Measurements from ENCODE around the gene KLRC3. TPM values are rescaled to one million over a fixed set of nuclear protein-coding genes. Genes with fewer than 3 reads are reported as not detected.

KLRC3 gene
- total RNA-seq, 1 donor from 2014 or later, result not detected

DNA sequence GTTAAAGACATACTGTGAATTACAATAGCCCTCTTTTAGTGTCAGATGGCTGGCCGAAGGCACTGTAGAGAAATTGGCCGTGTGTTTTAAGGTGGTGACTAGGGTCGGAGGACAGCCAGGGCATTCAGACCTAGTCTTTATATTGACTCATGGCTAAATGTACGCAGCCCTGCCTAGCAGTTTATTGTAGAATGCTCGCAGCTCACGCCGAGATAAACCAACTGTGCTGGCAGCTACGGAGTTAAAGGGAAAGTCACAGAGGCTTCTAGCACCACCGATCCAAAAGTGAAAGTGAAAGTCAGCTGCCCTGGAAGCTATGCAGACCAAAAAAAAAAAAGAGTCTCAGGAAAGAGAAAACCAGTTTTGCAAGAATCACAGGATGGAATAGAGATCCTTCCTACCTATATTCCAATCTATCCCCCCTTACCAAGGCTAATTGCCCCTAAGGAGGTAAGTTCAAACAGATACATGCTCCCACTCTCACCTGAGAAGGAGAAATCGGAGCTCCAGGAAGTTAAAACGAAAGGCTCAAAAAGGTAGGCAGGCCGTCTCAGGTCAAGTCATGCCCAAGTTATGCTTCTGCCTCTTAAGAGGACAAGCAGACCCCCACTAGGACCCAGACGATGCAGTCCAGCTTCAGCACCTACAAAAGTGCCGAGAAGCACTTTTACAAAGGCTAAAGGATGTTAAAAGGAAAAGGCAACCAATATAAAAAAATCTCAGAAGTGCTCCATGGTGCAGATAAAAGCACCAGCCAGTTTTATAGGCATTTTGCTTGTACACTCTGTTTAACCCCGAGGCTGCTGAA lies 55.4 kb downstream of the KLRC3 start:
- no peak for DNase-seq
- peaks cover 2% of the 10 kb centered on the region for H3K9me3 Mint-ChIP-seq (ENCODE audit: unreplicated experiment)

DNA sequence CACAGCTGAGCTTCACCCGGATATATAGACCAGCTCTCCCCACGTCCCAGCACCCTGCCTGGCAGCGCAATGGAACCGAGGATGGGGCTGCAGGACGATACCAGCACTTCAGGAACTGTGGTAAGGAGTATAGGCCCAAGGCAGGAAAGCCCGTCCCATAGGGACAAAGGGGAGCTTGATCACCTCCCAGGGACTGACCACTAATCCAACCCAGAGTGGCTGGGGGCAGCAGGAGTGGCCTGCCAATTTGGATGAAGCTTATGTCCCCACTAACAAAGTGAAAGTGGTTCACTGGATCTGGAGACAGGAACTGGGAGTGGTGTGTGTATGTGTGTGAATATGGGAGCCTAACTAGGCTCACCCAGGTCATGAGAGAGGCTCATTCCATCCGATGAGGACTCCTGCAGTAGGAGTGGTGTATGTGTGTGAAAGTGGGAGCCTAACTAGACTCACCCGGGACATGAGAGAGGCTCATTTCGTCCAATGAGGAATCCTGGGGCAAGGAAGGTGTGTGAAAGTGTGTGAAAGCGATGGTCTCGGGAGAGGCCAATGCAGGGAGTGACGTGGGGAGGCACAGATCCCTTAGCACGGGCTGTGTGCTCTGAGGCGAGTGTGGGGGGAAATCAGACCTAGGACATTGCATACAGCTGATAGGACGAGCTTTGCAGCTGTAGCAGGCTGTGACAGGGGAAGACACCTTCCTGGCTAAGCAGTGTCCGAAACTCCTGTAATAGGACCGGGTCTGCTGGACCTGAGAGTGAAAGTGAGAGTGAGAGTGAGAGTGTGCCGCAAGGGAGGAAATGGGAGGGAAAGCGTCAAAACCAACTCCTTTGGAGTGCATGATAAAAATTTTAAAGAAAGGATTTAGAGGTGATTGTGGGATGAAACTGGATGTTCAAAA lies 56.2 kb downstream of the KLRC3 start:
- H3K9me3 Mint-ChIP-seq (ENCODE audit: unreplicated experiment), result peaks cover 2% of the 10 kb centered on the region
- peaks cover 2% of the 10 kb centered on the region for H3K4me1 Mint-ChIP-seq (ENCODE audit: low read depth, unreplicated experiment)
- no peak for DNase-seq
- H3K27ac Mint-ChIP-seq (ENCODE audit: unreplicated experiment), result no peak overlapping the region
- TF ChIP-seq, protein P1, sequence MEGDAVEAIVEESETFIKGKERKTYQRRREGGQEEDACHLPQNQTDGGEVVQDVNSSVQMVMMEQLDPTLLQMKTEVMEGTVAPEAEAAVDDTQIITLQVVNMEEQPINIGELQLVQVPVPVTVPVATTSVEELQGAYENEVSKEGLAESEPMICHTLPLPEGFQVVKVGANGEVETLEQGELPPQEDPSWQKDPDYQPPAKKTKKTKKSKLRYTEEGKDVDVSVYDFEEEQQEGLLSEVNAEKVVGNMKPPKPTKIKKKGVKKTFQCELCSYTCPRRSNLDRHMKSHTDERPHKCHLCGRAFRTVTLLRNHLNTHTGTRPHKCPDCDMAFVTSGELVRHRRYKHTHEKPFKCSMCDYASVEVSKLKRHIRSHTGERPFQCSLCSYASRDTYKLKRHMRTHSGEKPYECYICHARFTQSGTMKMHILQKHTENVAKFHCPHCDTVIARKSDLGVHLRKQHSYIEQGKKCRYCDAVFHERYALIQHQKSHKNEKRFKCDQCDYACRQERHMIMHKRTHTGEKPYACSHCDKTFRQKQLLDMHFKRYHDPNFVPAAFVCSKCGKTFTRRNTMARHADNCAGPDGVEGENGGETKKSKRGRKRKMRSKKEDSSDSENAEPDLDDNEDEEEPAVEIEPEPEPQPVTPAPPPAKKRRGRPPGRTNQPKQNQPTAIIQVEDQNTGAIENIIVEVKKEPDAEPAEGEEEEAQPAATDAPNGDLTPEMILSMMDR (IDR thresholded peaks at IDR 0.05; ENCODE audit: partially characterized antibody, unreplicated experiment), result no peak
- H3K4me3 Mint-ChIP-seq (ENCODE audit: unreplicated experiment), result no peak overlapping the region
- H3K36me3 Mint-ChIP-seq (ENCODE audit: unreplicated experiment), result no peaks in the 10 kb centered on the region
- H3K27me3 Mint-ChIP-seq (ENCODE audit: unreplicated experiment), result peaks cover 2% of the 10 kb centered on the region

More for the DNA sequence above, 55.4 kb downstream of the KLRC3 start:
- TF ChIP-seq, protein P1 (IDR thresholded peaks at IDR 0.05; ENCODE audit: partially characterized antibody, unreplicated experiment), result no peak
- Mint-ChIP-seq H3K4me3 (ENCODE audit: unreplicated experiment) (no peak overlapping the region), H3K27ac (ENCODE audit: unreplicated experiment) (no peak overlapping the region), H3K27me3 (ENCODE audit: unreplicated experiment) (peaks cover 3% of the 10 kb centered on the region), H3K36me3 (ENCODE audit: unreplicated experiment) (no peaks in the 10 kb centered on the region), H3K4me1 (ENCODE audit: low read depth, unreplicated experiment) (peaks cover 2% of the 10 kb centered on the region)

DNA sequence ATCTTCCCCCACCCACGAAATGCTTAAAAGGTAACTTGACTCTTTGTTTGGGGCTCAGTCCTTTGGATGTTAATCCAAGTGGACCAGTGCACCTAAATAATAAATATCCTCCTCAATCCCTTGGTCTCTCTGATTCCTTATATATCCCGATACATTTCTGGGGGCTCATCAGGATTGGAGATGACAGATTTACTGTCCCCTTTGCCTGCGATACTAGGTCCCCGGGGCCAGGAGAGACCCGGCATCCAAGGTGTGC lies 56.8 kb downstream of the KLRC3 start:
- H3K36me3 Mint-ChIP-seq (ENCODE audit: unreplicated experiment), result no peaks in the 10 kb centered on the region
- DNase-seq, result no peak
- TF ChIP-seq, protein P1 (IDR thresholded peaks at IDR 0.05; ENCODE audit: partially characterized antibody, unreplicated experiment), result no peak
- H3K9me3 Mint-ChIP-seq (ENCODE audit: unreplicated experiment), result no peaks in the 10 kb centered on the region
- peaks cover under 1% of the 10 kb centered on the region for H3K27me3 Mint-ChIP-seq (ENCODE audit: unreplicated experiment)
- H3K27ac Mint-ChIP-seq (ENCODE audit: unreplicated experiment), result no peak overlapping the region
- no peak overlapping the region for H3K4me3 Mint-ChIP-seq (ENCODE audit: unreplicated experiment)
- peaks cover 2% of the 10 kb centered on the region for H3K4me1 Mint-ChIP-seq (ENCODE audit: low read depth, unreplicated experiment)

DNA sequence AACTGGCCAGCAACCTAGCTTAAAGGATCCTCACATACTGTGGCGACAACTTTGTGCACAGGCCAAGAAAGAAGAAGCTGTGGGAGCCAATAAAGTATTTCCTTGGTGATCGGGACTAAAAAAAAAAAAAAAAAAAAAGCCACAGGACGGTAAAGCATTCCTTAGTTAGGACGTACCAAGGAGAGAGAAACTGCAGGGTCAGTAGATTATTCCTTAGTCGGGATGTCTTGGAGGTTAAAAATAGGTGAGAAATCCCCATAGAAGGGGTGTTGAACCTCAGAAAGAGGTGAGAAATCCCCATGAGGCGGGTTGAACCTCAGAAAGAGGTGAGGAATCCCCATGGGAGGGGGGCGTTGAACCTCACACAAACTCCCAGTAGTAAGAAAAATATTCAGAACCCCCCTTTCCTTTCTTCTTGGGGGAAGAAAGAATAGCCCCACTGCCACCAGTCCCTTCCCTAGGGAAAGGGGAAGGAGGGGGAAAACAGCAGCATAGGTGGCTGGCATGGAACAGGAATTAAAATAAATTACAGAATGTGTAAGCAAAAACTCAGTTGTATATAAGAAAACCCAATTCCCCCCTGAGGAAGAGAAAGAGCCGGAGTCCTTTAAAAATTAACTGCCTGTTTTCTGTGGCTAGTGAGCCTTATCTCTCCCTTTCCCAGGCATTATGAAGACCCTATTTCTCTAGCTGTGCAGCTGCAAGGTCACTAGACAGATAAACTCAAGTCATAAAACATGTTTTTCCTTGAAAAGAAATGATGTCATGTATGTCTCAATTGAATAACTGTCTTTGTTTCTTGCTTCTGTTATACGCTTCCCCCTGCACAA lies 57.4 kb downstream of the KLRC3 start:
- H3K36me3 Mint-ChIP-seq (ENCODE audit: unreplicated experiment), result no peaks in the 10 kb centered on the region
- no peak overlapping the region for H3K4me3 Mint-ChIP-seq (ENCODE audit: unreplicated experiment)
- H3K27me3 Mint-ChIP-seq (ENCODE audit: unreplicated experiment), result no peaks in the 10 kb centered on the region
- no peaks in the 10 kb centered on the region for H3K9me3 Mint-ChIP-seq (ENCODE audit: unreplicated experiment)
- DNase-seq, result no peak
- H3K4me1 Mint-ChIP-seq (ENCODE audit: low read depth, unreplicated experiment), result peaks cover 2% of the 10 kb centered on the region
- H3K27ac Mint-ChIP-seq (ENCODE audit: unreplicated experiment), result no peak overlapping the region
- TF ChIP-seq, protein P1 (IDR thresholded peaks at IDR 0.05; ENCODE audit: partially characterized antibody, unreplicated experiment), result no peak

Data from glutamatergic neuron (in vitro differentiated cells).